ENCODE results near the gene SLC27A1. TPM values are rescaled to one million over a fixed set of nuclear protein-coding genes. Genes with fewer than 3 reads are reported as not detected.

SLC27A1 gene
- total and polyA plus RNA-seq, 9 of the 15 experiments (the other 6 are each of a cell fraction or from before 2014, with no cell fraction given) = 0.06 to 3.0 (median 1.1) TPM

GRCh38 chr19:17555480-17555928 is 85.2 kb downstream of the SLC27A1 start, which contains the start of gene COLGALT1 (continued):
- no peak for TF ChIP-seq NR2C2 (CRISPR knock-in tag; IDR thresholded peaks at IDR 0.05)
- TF ChIP-seq NR2C2 (tag; IDR thresholded peaks at IDR 0.05) = peak; percentile 78
- TF ChIP-seq ZNF764 (CRISPR knock-in tag; IDR thresholded peaks at IDR 0.05; ENCODE audit: low read depth) = no peak
- peak; percentile 78; the same call in 1 of the 2 replicates for TF ChIP-seq POLR2G (IDR thresholded peaks at IDR 0.05; ENCODE audit: low read depth, low read length)
- no peak for TF ChIP-seq BCOR (IDR thresholded peaks at IDR 0.05)
- no peak for TF ChIP-seq RBM14 (IDR thresholded peaks at IDR 0.05; ENCODE audit: borderline replicate concordance, insufficient read depth, low read depth, low read length)
- TF ChIP-seq ZNF639 (CRISPR knock-in tag; conservative IDR thresholded peaks at IDR 0.05 in 1 of 2, IDR thresholded peaks at IDR 0.05 in 1 of 2) = peak in 1 of 2 experiments; percentile 66; a peak in 2 of 4 replicates
- no peak for TF ChIP-seq POLR2H (tag; IDR thresholded peaks at IDR 0.05; ENCODE audit: low read depth)
- 0 out of 2 replicates have a peak, but pooled peaks have one; percentile 24 for TF ChIP-seq ZFPM2 (CRISPR knock-in tag; IDR thresholded peaks at IDR 0.05)
- TF ChIP-seq ATF1 (CRISPR knock-in tag; IDR thresholded peaks at IDR 0.05) = peak; percentile 59
- peak; percentile 41 for TF ChIP-seq ATF1 (tag; IDR thresholded peaks at IDR 0.05)
- no peak for TF ChIP-seq TEAD4 (IDR thresholded peaks at IDR 0.05; ENCODE audit: low read length)
- no peak for TF ChIP-seq TEAD4 (CRISPR knock-in tag; IDR thresholded peaks at IDR 0.05; ENCODE audit: borderline replicate concordance)
- TF ChIP-seq ESRRB (CRISPR knock-in tag; IDR thresholded peaks at IDR 0.05; ENCODE audit: borderline replicate concordance) = no peak
- TF ChIP-seq ID3 (CRISPR knock-in tag; IDR thresholded peaks at IDR 0.05) = no peak
- TF ChIP-seq ID3 (tag; IDR thresholded peaks at IDR 0.05) = no peak
- TF ChIP-seq, protein P1, sequence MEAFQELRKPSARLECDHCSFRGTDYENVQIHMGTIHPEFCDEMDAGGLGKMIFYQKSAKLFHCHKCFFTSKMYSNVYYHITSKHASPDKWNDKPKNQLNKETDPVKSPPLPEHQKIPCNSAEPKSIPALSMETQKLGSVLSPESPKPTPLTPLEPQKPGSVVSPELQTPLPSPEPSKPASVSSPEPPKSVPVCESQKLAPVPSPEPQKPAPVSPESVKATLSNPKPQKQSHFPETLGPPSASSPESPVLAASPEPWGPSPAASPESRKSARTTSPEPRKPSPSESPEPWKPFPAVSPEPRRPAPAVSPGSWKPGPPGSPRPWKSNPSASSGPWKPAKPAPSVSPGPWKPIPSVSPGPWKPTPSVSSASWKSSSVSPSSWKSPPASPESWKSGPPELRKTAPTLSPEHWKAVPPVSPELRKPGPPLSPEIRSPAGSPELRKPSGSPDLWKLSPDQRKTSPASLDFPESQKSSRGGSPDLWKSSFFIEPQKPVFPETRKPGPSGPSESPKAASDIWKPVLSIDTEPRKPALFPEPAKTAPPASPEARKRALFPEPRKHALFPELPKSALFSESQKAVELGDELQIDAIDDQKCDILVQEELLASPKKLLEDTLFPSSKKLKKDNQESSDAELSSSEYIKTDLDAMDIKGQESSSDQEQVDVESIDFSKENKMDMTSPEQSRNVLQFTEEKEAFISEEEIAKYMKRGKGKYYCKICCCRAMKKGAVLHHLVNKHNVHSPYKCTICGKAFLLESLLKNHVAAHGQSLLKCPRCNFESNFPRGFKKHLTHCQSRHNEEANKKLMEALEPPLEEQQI (IDR thresholded peaks at IDR 0.05) = no peak
- TF ChIP-seq, protein P2, sequence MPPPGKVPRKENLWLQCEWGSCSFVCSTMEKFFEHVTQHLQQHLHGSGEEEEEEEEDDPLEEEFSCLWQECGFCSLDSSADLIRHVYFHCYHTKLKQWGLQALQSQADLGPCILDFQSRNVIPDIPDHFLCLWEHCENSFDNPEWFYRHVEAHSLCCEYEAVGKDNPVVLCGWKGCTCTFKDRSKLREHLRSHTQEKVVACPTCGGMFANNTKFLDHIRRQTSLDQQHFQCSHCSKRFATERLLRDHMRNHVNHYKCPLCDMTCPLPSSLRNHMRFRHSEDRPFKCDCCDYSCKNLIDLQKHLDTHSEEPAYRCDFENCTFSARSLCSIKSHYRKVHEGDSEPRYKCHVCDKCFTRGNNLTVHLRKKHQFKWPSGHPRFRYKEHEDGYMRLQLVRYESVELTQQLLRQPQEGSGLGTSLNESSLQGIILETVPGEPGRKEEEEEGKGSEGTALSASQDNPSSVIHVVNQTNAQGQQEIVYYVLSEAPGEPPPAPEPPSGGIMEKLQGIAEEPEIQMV (tag; conservative IDR thresholded peaks at IDR 0.05; ENCODE audit: low read depth) = no peak
- TF ChIP-seq BRF1 (IDR thresholded peaks at IDR 0.05; ENCODE audit: borderline replicate concordance, extremely low read depth, insufficient read length) = no peak
- TF ChIP-seq SRSF1 (IDR thresholded peaks at IDR 0.05; ENCODE audit: low read depth, low read length) = no peak
- no peak for TF ChIP-seq NKRF (IDR thresholded peaks at IDR 0.05; ENCODE audit: borderline replicate concordance)
